HepG2 (cell line): Measurements from ENCODE around the gene TTC5. TPM values are rescaled to one million over a fixed set of nuclear protein-coding genes. Genes with fewer than 3 reads are reported as not detected.

Experiments used
- CENPX ChIP-seq: sonication (generic); formaldehyde crosslinking; IDR thresholded peaks from 2 replicates; pipeline ENCODE4 v1.9.0; 2021; ENCODE audit warnings: mild to moderate bottlenecking, missing genetic modification reagents, moderate library complexity
- CHD4 ChIP-seq: fragments of 200-600 bp; sonication (generic); IDR thresholded peaks from 2 replicates; pipeline ENCODE4 v1.7.0; 2017; ENCODE audit warnings: mild to moderate bottlenecking, low read length, borderline replicate concordance
- ERF ChIP-seq: IDR thresholded peaks from 2 replicates; pipeline ENCODE4 v1.6.1; 2018; ENCODE audit warnings: missing biosample characterization, missing genetic modification reagents
- GABPB1 ChIP-seq: IDR thresholded peaks from 2 replicates; pipeline ENCODE4 v1.6.1; 2016; ENCODE audit warnings: mild to moderate bottlenecking, missing genetic modification reagents, moderate library complexity, missing compliant biosample characterization
- GATAD2A ChIP-seq: IDR thresholded peaks from 2 replicates; pipeline ENCODE4 v1.6.1; 2016
- HBP1 ChIP-seq: IDR thresholded peaks from 2 replicates; pipeline ENCODE4 v1.6.1; 2016; ENCODE audit warnings: low read depth, control low read depth
- MYNN ChIP-seq: sonication (generic); formaldehyde crosslinking; IDR thresholded peaks from 2 replicates; pipeline ENCODE4 v1.4.0; 2020; ENCODE audit warnings: mild to moderate bottlenecking, low read depth, missing genetic modification reagents
- NRL ChIP-seq: sonication (generic); formaldehyde crosslinking; IDR thresholded peaks from 2 replicates; pipeline ENCODE4 v1.5.0; 2020; ENCODE audit warnings: missing genetic modification reagents, mild to moderate bottlenecking, moderate library complexity, borderline replicate concordance
- UBTF ChIP-seq: sonication (generic); formaldehyde crosslinking; IDR thresholded peaks from 2 replicates; pipeline ENCODE4 v1.4.0; 2020; ENCODE audit warnings: mild to moderate bottlenecking, missing genetic modification reagents
- ZNF44 ChIP-seq: sonication (generic); formaldehyde crosslinking; IDR thresholded peaks from 2 replicates; pipeline ENCODE4 v1.5.1; 2020; ENCODE audit warnings: mild to moderate bottlenecking, missing genetic modification reagents
- ZNF776 ChIP-seq: sonication (generic); formaldehyde crosslinking; IDR thresholded peaks from 2 replicates; pipeline ENCODE4 v1.4.0; 2020; ENCODE audit warnings: mild to moderate bottlenecking, missing genetic modification reagents
- polyA plus RNA-seq, 8 experiments: library from polyadenylated mRNA; depleted of rRNA in 3 of 8; stranded (reverse) in 7 of 8; unstranded in 1 of 8; fragments of >200 nt; fragmentation: Illumina TruSeq in 4 of 8; extraction: Trizol in 4 of 8; gene quantifications; 2 replicates each; pipeline versions ENCODE4 v1.2.1 to v1.2.3, GENCODE V29; 2011 to 2016; ENCODE audit warnings: low read depth in 4 of 8, missing spikeins in 1 of 8, mixed read lengths in 1 of 8; ENCODE audit not compliant: insufficient read depth in 1 of 8
- total RNA-seq, 5 experiments: library from RNA; depleted of rRNA; stranded (reverse); fragments of >200 nt; fragmentation: Illumina TruSeq; extraction: Trizol; gene quantifications; 2 replicates each; pipeline ENCODE4 v1.2.3, GENCODE V29; 2016; ENCODE audit warnings: low read depth in 1 of 5
- TF ChIP-seq, protein P1 (sequence below): sonication (generic); formaldehyde crosslinking; conservative IDR thresholded peaks from 2 replicates; pipeline ENCODE4 v1.4.0; 2020; ENCODE audit warnings: mild to moderate bottlenecking, missing genetic modification reagents, moderate library complexity
- TF ChIP-seq, protein P2 (sequence below): sonication (generic); formaldehyde crosslinking; IDR thresholded peaks from 2 replicates; pipeline ENCODE4 v1.4.0; 2020; ENCODE audit warnings: missing genetic modification reagents

TTC5 gene
- total and polyA plus RNA-seq, 2 of the 13 experiments (the other 11 are each of a cell fraction or from before 2014, with no cell fraction given), result 8.7 to 28.5 TPM

DNA sequence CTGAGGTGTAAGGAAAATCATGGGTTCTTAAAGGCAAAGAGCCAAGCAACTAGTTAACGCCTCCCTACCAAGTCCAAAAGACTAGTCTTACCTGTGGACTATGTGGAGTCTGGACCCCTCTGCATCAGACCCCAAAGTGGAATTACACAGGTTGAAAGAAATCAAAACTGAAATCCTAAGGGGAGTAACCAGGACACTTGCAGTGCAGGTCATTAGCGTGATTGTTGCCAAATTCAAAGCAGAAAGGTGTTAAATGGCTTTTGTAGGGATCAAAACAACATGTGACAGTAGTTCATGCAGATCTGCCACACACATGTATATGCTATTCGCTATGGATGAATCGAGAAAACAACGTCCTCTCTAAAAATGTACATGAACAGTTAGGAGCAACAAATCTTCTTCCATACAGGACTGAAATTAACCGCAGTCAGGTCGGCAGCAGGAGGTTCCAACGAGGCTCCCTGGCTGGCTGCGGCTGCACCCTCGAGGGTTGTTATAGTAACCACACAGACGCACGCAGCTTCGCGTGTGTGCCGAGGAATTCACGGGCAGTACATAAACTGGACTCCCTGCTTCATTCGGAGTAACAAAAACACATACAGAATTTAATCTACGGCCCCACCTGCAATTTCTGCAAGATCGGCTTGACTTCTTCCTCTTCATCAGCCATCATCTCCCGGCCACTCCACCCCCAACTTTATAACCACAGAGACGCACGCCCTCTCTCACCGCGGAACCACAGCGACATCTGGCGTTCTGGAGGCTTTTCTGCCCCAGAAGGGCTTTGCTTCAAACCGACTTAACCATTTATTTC is at the start of gene TTC5 (continued):
- TF ChIP-seq, protein P1, sequence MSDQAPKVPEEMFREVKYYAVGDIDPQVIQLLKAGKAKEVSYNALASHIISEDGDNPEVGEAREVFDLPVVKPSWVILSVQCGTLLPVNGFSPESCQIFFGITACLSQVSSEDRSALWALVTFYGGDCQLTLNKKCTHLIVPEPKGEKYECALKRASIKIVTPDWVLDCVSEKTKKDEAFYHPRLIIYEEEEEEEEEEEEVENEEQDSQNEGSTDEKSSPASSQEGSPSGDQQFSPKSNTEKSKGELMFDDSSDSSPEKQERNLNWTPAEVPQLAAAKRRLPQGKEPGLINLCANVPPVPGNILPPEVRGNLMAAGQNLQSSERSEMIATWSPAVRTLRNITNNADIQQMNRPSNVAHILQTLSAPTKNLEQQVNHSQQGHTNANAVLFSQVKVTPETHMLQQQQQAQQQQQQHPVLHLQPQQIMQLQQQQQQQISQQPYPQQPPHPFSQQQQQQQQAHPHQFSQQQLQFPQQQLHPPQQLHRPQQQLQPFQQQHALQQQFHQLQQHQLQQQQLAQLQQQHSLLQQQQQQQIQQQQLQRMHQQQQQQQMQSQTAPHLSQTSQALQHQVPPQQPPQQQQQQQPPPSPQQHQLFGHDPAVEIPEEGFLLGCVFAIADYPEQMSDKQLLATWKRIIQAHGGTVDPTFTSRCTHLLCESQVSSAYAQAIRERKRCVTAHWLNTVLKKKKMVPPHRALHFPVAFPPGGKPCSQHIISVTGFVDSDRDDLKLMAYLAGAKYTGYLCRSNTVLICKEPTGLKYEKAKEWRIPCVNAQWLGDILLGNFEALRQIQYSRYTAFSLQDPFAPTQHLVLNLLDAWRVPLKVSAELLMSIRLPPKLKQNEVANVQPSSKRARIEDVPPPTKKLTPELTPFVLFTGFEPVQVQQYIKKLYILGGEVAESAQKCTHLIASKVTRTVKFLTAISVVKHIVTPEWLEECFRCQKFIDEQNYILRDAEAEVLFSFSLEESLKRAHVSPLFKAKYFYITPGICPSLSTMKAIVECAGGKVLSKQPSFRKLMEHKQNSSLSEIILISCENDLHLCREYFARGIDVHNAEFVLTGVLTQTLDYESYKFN, result no peak
- TF ChIP-seq CENPX (CRISPR knock-in tag), result no peak
- TF ChIP-seq MYNN (CRISPR knock-in tag), result 0 out of 2 replicates have a peak, but pooled peaks have one; percentile 45
- TF ChIP-seq ZNF44, result no peak
- TF ChIP-seq NRL (CRISPR knock-in tag), result 0 out of 2 replicates have a peak, but pooled peaks have one; percentile 32
- peak; percentile 62; the same call in 1 of the 2 replicates for TF ChIP-seq ERF (CRISPR knock-in tag)
- TF ChIP-seq ZNF776 (CRISPR knock-in tag), result peak; percentile 57; the same call in 1 of the 2 replicates
- peak; percentile 67 for TF ChIP-seq GATAD2A (CRISPR knock-in tag)
- TF ChIP-seq, protein P2, sequence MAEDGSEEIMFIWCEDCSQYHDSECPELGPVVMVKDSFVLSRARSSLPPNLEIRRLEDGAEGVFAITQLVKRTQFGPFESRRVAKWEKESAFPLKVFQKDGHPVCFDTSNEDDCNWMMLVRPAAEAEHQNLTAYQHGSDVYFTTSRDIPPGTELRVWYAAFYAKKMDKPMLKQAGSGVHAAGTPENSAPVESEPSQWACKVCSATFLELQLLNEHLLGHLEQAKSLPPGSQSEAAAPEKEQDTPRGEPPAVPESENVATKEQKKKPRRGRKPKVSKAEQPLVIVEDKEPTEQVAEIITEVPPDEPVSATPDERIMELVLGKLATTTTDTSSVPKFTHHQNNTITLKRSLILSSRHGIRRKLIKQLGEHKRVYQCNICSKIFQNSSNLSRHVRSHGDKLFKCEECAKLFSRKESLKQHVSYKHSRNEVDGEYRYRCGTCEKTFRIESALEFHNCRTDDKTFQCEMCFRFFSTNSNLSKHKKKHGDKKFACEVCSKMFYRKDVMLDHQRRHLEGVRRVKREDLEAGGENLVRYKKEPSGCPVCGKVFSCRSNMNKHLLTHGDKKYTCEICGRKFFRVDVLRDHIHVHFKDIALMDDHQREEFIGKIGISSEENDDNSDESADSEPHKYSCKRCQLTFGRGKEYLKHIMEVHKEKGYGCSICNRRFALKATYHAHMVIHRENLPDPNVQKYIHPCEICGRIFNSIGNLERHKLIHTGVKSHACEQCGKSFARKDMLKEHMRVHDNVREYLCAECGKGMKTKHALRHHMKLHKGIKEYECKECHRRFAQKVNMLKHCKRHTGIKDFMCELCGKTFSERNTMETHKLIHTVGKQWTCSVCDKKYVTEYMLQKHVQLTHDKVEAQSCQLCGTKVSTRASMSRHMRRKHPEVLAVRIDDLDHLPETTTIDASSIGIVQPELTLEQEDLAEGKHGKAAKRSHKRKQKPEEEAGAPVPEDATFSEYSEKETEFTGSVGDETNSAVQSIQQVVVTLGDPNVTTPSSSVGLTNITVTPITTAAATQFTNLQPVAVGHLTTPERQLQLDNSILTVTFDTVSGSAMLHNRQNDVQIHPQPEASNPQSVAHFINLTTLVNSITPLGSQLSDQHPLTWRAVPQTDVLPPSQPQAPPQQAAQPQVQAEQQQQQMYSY (CRISPR knock-in tag), result no peak
- TF ChIP-seq UBTF (CRISPR knock-in tag), result no peak
- peak; percentile 63 for TF ChIP-seq GABPB1 (CRISPR knock-in tag)
- TF ChIP-seq CHD4, result no peak
- TF ChIP-seq HBP1, result peak; percentile 51; the same call in 1 of the 2 replicates
